Activated CD8-positive, alpha-beta memory T cell treated with anti-CD3 and anti-CD28 coated beads, Interleukin-2, amount 50 U/mL, for 1 hour (primary cell): ENCODE results near the gene TMX3.
A peak's percentile ranks its signal among the peaks of the same experiment; 100 is the strongest.

Experiments used
- DNase-seq: peaks from one replicate; pipeline ENCODE4 v3.0.0-alpha.2; 2020; ENCODE audit errors: extremely low read depth

TMX3 gene, protein sequence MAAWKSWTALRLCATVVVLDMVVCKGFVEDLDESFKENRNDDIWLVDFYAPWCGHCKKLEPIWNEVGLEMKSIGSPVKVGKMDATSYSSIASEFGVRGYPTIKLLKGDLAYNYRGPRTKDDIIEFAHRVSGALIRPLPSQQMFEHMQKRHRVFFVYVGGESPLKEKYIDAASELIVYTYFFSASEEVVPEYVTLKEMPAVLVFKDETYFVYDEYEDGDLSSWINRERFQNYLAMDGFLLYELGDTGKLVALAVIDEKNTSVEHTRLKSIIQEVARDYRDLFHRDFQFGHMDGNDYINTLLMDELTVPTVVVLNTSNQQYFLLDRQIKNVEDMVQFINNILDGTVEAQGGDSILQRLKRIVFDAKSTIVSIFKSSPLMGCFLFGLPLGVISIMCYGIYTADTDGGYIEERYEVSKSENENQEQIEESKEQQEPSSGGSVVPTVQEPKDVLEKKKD

DNA sequence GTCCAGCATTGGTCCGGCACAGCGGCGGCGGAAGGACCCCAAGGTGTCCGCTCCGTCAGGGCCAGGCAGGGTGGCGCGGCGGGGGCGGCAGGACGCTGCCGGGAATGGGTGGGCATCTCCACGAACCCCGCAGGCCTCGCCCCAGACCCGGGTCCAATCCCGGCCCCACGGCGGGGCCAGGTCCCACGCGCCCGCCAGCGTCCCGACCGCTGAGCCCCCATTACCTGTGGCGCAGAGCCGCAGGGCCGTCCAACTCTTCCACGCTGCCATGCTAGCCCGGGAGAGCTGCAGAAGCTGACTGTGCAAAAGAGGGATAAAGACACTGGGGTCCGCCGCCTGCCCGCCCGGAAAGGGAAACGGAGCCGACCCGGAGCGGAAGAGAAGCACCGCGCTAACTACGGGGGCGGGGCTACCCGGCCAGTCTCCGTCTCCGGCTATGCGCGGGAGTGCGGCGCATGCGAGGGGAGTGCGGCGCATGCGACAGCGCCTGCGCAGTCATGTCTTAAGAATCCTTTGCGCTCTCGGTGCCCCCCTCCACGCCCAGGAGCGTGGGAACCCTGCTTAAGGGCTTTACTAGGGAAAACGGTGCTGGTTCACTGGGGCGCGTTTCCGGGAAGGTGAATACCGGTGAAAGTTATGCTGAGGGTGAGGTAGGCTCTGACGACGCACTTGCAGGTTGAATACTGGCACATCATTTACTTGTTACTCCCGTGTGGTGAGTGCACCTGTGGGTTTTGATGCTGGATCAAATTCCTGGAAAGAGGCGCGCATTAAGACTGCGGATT is at the start of gene TMX3:
TMX3 (minus strand) TSS at position 397 of the 785 bp plus-strand sequence; CDS start at position 270, 127 bp downstream.
- peak; percentile 74 for DNase-seq

DNA sequence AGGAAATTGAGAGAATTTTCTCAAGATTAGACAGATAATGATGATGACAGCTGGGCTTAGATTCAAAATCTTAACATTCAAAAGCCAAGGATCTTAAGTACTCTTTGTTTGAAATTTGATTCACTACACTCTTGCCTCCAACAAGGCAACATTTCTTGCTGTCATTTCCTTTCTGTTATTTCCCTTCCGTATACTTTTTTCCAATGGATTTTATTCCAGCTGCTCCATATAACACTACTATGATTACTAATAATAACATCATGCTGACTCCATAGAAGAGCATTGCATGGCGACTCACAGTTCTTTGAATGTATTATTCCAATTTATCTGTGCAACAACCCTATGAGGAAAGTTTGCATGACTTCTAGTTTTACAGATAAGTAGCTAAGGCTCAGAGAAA is 49.1 kb upstream of the TMX3 start:
- DNase-seq: no peak

DNA sequence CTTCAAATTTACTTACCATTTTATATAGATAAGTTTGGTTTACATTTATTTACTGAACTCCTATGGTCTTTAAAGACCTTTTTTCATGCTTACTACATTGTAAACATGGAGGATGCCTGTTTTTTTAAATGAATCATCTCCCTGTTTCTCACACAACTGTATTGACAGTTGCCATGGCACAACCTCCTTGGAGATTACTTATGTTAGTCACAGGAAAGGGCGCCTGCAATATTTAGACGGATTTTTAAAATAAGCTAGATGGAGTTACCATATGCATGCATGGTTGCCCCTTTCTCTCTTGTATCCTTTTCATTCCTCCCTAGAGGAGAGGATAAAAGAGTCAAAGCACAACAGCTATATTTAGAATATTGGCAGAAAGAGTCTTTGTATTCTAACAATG is 48.2 kb upstream of the TMX3 start:
- no peak for DNase-seq

DNA sequence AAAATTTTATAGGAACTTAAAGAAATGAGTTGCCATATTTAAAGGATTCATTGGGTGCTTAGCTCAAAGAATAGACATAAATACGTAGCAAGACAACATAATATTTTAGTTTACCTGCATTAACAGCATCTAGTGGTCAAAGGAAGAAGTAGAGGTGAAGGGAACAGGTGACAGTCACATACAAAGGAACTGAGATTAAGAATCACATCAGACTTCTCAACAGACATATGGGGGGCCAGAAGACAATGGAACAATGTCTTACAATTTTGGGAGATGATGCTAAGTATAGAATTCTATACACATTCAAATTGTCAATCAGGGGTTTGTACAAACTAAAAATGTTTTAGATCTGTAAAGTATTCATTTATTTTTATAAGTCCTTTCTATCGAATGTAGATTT is 44.4 kb upstream of the TMX3 start:
- DNase-seq: no peak

DNA sequence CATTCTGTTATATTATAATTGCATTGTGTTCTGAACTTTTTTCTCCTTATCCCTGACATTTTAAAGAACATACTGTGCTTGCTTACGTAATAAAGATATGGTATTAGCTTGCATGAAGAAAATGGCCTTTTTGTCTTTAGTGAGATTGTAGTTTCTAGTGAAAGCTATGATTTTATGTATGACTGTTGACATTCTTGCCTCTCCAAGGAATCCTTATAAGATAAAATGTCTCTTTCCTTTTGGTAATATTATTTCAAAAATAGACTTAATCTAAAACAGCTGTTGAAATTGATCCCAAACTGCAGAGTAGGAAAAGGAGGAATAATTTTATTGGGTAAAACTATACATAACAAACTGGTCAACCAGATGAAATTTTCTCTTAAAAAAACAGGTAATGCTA is 42.2 kb upstream of the TMX3 start:
- no peak for DNase-seq

DNA sequence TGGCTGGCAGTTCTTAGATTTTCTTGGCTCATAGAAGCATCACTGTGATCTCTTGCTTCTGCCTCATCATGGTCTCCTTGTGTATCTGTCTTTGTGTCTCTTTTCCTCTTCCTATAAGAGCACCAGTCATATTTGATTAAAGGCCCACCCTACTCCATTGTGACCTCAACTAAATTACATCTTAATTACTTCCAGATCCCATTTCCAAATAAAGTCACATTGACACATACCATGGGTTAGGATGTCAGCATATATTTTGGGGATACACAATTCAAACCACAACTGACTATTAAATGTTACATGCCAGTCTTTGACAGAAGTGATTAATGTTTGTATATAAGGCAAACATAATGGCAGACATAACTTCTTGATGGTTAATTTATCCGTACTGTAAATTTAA is 27.3 kb upstream of the TMX3 start:
- DNase-seq: no peak

DNA sequence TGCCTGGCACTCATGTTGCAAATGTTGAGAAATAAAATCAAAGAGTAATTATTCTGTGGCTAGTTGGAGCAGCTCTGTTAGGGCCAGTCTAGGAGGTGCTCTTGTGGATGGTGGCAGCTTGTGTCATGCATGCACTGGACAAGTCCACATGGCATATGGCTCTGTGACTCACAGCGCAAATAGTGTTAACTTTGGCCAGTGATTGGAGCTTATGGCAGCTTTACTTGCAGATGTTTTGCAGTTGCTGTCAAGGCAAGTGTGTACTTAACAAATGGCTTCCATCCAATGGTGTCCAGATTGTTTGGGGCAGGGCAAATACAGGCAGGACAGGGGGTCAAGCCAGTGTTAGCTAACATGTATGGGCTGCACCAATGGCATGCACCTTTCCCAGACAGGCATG is 26.1 kb upstream of the TMX3 start:
- no peak for DNase-seq

DNA sequence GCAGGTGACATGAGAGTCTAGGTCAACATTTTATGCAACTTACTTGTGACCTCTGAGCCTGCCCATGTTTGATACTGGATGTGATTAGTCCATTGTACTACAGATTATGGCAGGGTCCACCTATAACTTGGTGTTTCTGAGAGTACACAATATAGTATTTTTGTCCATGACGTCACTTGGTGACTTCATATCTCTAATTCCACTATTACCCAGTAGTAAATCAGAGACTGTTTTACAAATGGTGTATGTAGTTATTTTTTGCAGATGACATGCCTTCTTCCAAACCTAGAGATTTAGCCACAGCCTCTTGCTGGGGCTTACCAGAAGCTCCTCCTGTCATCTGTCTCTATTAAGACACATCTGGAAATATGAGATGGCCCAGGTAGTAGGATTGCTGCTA is 24.6 kb upstream of the TMX3 start:
- DNase-seq: no peak

DNA sequence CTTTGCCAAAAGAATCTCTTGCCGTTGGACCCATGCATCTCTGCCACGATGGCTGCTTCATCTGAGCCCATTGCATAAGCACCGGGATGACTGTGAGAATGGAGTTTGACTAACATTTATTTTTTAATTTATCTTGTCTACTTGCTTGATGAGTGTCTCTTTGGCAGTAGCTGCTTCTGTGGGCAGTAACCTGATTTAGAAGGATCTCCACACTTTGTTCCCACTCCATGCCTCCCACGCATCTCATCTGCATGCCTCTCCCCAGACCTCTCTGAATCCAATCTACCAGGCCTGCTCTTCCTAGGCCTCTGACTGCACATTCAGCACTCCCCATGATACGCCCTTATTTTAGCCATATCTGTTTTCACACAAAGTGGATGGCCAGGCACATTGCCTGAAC is 23.7 kb upstream of the TMX3 start:
- DNase-seq: no peak

DNA sequence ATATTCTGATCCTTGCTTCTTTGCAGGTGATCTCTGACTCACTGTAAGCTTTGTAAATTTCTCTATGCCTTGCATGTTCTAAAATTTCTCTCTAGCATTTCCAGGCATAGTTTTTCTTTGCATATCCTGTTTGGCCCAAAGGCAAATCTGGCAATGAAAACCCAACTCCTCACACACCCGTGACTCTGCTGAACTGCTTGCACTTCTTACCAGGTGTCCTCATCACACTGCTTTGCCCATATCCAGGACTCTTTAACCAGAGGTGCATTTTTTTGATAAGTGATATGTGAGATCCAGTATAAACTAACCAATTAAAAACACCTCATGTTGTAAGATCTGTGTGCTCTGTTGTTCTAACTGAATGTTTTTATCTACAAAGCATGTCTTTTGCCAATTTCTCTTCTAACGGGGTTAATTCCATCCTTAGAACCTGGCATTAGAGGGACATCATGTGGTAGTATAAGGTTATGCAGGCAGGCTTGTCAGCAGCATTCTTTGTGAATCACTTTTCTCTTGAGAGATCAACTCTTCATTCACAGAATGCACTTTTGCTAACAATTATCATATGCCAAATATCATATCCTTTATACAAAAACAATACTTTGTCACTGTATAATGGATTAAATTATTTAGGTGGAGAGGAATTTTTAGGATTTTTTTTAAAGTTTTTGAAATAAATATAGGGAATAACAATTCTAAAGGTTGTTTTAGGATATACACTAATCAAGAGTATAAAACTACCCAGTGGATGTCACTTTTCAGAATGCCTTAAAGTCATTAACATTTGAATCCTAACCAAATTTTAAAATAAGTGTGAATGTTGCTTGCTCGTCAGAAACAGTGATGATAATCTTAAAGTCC is 20.8 kb upstream of the TMX3 start:
- no peak for DNase-seq

DNA sequence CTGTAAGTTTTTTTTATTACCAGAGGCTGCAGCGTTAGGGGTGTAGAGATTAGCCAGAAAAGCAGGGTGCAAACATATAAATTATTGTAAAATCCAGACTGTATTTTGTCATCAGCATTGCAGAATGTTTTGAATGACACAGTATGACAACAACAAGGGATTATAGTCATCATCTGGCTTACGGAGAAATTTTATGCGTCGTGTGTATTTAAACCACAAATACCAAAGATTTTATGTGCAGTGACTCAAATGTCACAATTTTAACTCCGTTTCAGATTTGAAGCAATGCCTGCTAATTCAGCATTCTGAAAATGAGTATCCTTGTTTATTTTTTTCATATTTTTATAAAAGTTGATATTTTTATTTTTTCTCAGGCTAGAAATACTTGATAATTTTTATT is 19.4 kb upstream of the TMX3 start:
- DNase-seq: no peak

DNA sequence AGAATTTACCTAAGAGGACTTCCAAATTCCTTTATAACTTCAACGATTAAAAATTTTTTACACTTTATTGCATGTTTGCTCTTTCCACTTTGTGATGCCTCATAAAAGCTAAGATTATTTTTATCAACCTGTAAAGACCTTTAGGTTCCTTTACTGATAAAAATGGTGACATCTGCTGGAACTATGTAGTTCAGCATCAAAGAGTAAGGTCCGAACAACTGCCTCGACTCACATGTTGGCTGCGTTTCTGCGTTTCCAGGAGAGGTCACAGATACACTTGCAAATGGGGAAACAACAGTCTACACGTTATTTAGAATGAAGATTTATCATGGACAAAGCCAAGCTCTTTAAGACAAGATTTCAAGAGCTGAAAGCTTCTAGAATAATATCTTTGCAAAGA is 18.8 kb upstream of the TMX3 start:
- no peak for DNase-seq

DNA sequence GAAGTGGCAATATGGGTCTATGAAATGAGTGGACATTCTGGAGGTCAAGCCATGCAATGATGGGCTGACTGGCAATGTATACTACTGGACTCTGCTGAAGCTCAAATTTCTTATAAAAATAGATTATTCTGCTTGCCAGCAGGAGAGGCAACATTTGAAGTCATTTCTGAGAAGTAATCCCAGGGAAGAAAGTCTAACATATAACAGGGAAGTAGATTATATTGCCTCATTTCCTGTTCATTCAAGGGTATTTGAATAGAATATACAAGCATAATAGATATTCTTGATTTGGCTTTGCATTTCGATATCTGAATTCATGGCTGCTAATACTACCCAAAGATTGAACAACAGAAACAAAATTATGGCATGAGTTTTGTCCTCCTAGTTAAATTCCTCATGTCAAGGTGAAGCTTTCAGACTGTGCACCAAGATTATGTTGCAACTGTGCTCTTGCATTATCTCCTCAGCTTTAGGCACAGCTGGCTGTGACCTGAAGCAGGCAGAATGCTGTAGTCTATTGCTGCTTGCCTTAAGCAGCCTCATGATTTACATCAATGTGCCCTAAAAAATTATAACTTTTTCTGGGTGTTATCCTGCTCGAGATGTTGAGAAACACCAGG is 13.3 kb upstream of the TMX3 start:
- no peak for DNase-seq

DNA sequence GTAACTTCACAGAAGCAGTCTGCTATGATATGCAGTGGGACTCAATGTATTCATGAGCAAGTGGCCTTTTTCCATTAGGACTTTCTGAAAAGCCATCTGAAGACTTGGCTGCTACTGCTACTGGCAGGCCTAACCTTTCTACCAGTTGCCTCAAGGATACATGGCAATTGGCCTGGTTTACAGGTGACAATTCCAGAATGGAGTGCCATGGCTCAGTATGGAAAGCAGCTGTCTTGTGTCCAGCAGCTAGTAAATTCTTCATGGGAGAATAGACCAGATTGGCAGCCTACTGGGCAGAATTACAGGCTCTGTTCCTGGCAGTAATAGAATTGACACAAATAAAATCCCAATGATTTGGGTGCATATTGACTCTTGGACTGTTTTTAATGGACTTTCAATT is 12.6 kb upstream of the TMX3 start:
- DNase-seq: no peak

DNA sequence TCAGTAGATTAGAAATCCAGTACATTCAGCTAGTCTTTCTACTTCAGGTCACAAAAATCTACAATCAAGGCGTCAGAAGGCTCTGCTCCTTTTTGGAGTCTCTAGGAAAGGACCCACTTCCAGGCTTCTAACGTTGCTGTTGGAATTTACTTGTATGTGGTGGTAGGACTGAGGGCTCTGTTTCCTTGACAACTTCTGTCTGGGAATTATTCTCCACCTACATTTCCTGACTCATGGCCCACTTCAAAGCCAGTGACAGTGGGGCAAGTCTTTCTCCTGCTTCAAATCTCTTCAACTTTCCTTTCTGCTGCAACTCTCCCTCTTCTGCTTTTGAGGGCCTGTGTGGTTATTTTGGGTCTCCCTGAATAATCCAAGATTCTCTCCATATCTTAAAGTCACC is 10.4 kb upstream of the TMX3 start:
- no peak for DNase-seq

DNA sequence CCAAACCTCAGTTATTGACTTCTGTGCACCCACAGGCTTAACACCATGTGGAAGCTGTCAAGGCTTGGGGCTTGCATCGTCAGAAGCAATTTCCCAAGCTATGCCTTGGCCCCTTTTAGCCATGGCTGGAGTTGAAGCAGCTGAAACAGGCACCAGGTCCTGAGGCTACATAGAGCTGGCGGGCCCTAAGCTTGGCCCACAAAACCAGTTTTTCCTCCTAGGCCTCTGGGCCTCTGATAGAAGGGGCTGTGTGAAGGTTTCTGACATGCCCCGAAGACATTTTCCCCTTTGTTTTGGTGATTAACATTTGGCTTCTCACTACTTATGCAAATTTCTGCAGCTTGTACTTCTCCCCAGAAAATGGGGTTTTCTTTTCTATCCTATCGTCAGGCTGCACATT is 9.1 kb upstream of the TMX3 start:
- no peak for DNase-seq

DNA sequence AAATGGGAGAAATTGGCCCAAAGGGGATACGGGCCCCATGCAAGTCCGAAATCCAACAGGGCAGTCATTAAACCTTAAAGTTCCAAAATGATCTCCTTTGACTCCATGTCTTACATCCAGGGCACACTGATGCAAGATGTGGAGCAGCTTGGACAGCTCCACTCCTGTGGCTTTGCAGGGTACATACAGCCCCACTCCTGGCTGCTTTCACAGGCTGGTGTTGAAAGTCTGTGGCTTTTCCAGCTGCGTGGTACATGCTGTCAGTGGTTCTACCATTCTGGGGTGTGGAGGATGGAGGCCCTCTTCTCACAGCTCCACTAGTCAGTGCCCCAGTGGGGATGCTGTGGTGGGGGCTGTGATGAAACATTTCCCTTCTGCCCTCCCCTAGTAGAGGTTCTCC is 8.6 kb upstream of the TMX3 start:
- no peak for DNase-seq

DNA sequence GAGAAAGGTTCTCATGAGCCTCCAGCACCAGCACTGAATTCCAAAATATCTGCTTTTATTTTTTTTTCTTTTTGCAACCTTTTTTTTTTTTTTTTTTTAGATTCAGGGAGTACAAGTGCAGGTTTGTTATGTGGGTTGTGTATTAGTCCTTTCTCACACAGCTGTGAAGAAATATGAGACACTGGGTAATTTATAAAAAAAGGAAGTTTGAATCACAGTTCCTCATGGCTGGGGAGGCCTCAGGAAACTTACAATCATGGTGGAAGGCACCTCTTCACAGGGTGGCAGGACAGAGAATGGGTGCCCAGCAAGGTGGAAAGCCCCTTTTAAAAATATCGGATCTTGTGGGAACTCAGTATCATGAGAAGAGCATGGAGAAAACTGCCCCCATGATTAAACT is 7.9 kb upstream of the TMX3 start:
- DNase-seq: no peak

DNA sequence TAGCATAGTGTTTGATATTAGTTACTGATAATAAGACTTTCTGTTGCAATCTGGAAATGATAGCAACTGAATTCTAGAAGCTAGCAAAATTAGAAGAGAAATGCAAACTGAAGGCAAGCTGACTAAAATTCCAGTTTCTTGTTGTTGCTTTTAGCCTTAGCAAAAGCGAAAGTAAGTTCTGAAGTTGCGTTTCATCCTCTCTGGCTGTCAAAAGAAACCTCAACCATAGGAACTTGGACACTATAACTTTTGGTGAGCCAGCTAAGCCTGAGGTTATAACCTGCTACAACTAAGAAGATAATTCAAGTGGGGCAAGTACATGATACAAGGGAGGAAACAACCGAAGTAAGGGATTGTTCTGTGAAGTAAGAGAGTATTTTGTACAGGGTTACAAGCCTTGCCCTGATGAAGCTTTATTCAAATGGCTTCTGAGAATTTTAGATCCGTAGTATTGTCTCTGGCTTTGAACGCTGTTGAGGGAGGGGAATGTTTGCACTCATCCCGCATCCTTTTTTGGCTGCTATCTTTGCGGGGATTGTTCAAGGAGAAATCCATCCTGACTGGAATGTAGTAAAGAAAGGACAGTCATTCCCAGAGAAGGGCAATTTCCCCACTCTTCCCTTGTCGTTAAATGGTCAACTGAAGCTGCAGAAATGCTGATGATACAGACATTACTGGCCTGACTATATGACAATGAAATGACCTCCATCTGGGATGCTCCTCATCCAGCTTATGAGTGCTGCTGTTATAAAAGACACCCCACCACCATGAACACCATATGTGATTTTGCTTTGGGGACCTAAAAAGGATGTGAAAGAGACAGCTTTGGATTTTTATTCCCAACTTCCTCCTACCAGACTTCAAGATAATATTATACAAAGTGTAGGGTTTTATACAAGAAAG is 7.0 kb upstream of the TMX3 start:
- DNase-seq: no peak

DNA sequence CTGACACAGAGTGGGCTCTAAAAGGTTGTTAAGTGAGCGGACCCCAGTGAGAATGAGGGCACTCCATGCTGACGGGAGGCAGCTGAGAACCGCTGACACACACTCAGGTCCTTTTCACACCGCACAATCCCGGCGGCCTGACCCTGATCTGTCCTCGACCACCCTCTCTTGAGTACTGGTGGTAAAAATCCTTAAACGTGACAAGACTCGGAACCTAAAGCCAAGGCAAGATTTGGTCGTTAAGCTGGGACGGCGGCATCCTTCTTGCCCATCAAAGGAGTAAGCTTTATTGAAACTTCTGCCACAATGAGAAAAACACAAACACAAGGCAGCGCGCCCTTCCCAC is 569 bp downstream of the TMX3 start:
- no peak for DNase-seq

DNA sequence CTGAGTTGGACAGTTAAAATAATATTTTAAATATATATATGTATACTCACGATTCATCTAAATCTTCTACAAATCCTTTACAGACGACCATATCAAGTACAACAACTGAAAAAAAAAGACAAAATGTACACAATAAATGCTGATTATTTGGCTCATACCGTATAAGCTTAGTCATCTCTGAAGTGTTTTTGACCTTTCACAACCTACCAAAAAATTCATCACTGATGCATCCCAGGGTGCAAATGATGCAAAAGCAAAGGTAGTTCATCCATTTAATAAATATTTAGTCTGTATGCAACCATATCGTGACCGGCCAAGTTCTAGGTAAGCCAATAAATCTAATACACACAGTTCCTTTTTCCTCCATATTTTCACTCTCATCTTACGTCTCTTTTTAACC is 1.1 kb downstream of the TMX3 start:
- no peak for DNase-seq
